ENCODE measurements around the gene REC114. TPM values are rescaled to one million over a fixed set of nuclear protein-coding genes. Genes with fewer than 3 reads are reported as not detected.

The REC114 gene
- total and polyA plus RNA-seq, 10 of the 15 experiments (the other 5 are each of a cell fraction or from before 2014, with no cell fraction given) = not detected

DNA sequence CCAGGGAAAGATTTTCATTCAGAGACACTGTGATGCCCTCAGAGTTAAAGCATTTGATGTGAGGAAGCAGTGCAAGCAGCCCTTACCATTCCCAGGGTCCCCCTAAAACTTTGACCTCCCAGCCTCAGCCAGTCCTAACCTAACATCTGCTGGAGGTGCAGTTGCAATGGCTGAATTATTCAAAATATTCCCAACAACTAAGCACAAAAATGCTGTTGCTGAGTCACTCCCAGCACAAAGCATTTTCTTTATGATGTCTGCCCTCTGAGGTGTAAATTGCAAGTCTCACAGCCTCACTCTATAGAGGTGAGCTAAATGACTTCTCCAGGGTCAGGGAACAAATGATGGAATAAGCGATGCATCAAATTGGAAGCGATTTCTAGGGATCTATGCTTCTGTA, 6.4 kb upstream of the REC114 start:
- ChIA-PET CTCF (no interaction called here), POLR2A (no interaction called here), SMC1A (ENCODE audit: uncharacterized antibody, unreplicated experiment) (no interaction called here), RAD21 (ENCODE audit: unreplicated experiment) (no interaction called here)
- Histone ChIP-seq H3K9me3 (replicated peaks; ENCODE audit: control insufficient read depth, insufficient read depth, low read length) (no peaks in the 10 kb centered on the region), H3K27ac (ENCODE audit: control insufficient read depth, insufficient read depth) (no peak overlapping the region), H4K20me1 (ENCODE audit: control insufficient read depth, insufficient read depth) (no peaks in the 10 kb centered on the region), H3K4me3 (no peak overlapping the region), H3K4me1 (ENCODE audit: control insufficient read depth, insufficient read depth, low read length) (no peaks in the 10 kb centered on the region), H3K4me2 (ENCODE audit: control insufficient read depth, insufficient read depth) (no peak overlapping the region), H3K79me2 (ENCODE audit: control insufficient read depth, insufficient read depth, low read length) (no peaks in the 10 kb centered on the region), H3K9ac (ENCODE audit: control insufficient read depth, insufficient read depth, low read length) (no peak overlapping the region), H3K36me3 (ENCODE audit: control insufficient read depth in 2 of 2, insufficient read depth in 2 of 2, low read length in 1 of 2) (no peaks in the 10 kb centered on the region), H2AFZ (ENCODE audit: control insufficient read depth, low read depth, low read length) (no peak overlapping the region), H3K27me3 (replicated peaks in 1 of 2; ENCODE audit: control insufficient read depth in 2 of 2, insufficient read depth in 2 of 2, low read length in 1 of 2) (no peaks in the 10 kb centered on the region; a peak in 1 of 4 replicates)
- DNase-seq (ENCODE audit: low read depth, low spot score) (no peak), ATAC-seq (no peak), FAIRE-seq (no peak)
- TF ChIP-seq, protein P1, sequence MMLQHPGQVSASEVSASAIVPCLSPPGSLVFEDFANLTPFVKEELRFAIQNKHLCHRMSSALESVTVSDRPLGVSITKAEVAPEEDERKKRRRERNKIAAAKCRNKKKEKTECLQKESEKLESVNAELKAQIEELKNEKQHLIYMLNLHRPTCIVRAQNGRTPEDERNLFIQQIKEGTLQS (IDR thresholded peaks at IDR 0.05; ENCODE audit: borderline replicate concordance, extremely low read depth, low read depth, low read length) = no peak
- TF ChIP-seq, protein P2, sequence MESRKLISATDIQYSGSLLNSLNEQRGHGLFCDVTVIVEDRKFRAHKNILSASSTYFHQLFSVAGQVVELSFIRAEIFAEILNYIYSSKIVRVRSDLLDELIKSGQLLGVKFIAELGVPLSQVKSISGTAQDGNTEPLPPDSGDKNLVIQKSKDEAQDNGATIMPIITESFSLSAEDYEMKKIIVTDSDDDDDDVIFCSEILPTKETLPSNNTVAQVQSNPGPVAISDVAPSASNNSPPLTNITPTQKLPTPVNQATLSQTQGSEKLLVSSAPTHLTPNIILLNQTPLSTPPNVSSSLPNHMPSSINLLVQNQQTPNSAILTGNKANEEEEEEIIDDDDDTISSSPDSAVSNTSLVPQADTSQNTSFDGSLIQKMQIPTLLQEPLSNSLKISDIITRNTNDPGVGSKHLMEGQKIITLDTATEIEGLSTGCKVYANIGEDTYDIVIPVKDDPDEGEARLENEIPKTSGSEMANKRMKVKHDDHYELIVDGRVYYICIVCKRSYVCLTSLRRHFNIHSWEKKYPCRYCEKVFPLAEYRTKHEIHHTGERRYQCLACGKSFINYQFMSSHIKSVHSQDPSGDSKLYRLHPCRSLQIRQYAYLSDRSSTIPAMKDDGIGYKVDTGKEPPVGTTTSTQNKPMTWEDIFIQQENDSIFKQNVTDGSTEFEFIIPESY (IDR thresholded peaks at IDR 0.05) = no peak
- TF ChIP-seq NR2C2 (IDR thresholded peaks at IDR 0.05; ENCODE audit: borderline replicate concordance, control insufficient read depth, insufficient read length, low read depth) (no peak), TARDBP (IDR thresholded peaks at IDR 0.05; ENCODE audit: borderline replicate concordance) (no peak), NR2C1 (IDR thresholded peaks at IDR 0.05) (no peak), SP1 (IDR thresholded peaks at IDR 0.05; ENCODE audit: low read depth, low read length) (no peak), ZNF384 (IDR thresholded peaks at IDR 0.05; ENCODE audit: borderline replicate concordance, low read depth, low read length) (no peak)
- 36% methylated on average over 2 of the region's 2 CpGs for WGBS (ENCODE audit: insufficient coverage, insufficient replicate concordance, low lambda C conversion rate, missing lambda C conversion rate)
- intact Hi-C loops (cut with micrococcal nuclease; ENCODE audit: unreplicated experiment) = no loop called here
- in situ Hi-C loops (cut with MboI) = no loop called here
- BruUV-seq (replicated peaks) = no TSS peak

Data from GM12878 (cell line).